ENCODE data around the gene IL20RA.
"Not testable (repeated sequence)": the region's sequence is repeated elsewhere in the genome, so short reads cannot be mapped to it uniquely, and the experiment has no call there.

IL20RA gene

GRCh38 chr6:137008204-137008603 is 36.6 kb downstream of the IL20RA start:
- no peak for DNase-seq (ENCODE audit: low read depth in 2 of 2)

DNA sequence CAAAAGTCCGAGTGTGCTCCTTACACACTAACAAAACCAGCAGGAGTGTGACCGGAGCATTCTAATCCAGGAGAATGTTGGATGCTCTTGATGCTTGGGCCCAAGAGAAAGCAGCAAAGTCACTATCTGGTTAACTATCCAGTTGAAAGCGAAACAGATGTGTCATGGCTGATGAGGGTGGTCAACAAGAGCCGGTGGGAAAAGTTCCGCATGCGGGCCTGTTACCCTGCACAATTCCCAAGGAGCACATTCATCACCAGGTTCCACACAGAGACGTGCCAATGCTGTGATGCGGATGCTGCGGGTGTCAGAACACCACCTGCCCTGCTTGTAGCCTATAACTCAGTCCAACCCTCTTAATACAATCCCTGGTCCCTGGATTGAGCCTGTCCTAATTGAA is 38.7 kb downstream of the IL20RA start:
- no peak for DNase-seq (ENCODE audit: low read depth in 2 of 2)

DNA sequence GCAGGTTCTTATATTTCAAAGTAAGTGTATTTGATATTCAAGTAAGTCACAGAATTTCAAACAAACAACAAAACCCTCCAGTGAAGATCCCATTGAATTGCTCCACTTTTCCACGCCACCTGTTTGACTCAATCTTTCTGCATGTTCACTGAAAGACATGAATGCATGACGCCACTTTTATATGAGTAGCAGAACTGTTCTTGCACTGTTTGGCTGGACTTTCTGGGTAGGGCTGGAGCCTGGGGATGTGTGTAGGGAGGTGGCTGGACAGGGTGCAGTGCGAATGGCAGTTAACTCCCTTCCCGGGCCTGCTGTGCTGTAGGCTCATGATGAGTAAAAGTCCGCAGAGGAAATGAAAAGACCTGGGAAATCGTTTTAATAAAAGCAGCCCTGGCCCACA is 39.7 kb downstream of the IL20RA start:
- no peak for DNase-seq (ENCODE audit: low read depth in 2 of 2)

GRCh38 chr6:137002505-137002904 is 42.3 kb downstream of the IL20RA start:
- DNase-seq (ENCODE audit: low read depth in 2 of 2), result no peak

DNA sequence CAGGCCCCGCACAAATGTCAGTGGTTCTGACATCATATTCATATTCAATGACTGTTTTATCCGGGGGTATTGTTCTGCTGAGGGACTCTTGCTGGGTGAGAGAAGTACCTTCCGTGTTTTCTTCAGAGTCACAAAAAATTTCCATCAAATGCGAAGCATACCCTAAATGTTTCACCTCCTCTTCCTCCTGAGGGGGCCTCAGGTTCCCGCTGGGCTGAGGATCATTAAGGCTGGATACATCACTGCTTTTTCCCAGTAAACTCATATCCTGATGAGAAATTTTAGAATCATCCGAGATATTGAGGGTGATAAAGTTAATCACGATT is 42.8 kb downstream of the IL20RA start:
- DNase-seq (ENCODE audit: low read depth in 2 of 2), result no peak

GRCh38 chr6:137001299-137001976 is 43.3 kb downstream of the IL20RA start:
- no peak for DNase-seq (ENCODE audit: low read depth in 2 of 2)

DNA sequence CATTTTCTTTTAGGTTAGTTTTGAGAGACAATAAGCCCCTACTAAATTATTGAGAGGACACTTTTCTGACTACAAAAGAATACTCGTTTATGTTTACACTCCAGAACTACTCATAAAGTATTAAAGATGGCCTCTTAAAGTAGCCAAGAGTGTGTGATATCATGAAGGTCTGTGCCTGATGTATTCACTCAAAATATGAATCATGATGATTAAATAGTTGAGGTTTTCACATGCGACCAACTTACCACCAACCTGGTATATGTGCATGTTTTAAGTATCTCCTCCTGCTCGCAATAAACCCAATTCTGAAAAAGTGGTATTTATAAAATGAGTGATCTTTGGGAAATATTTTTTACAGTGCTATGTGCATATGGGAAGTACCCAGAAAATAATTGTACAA is 43.9 kb downstream of the IL20RA start:
- no peak for DNase-seq (ENCODE audit: low read depth in 2 of 2)

GRCh38 chr6:136995521-136995920 is 49.2 kb downstream of the IL20RA start:
- DNase-seq (ENCODE audit: low read depth in 2 of 2), result no peak

- no peak for DNase-seq (ENCODE audit: low read depth in 2 of 2)
Observed at GRCh38 chr6:136994782-136995181, 50.0 kb downstream of the IL20RA start.

DNA sequence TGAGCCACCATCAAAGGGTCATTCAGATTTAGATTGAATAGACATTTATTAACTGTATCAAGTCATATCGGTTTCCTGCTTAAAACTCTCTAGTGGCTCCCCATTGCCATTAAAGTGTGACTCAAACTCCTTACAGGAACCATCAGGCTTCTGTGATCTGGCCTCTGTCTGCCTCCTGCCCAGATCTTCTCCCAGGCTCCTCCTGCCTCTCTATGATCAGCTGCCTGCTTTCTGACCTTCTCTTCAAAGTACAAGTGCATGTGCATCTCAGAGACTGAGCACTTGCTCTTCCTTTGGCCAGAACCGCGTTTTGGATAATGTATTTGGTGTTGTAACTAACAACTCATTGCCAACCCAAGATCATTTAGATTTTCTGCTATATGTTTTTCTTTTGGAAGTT is 52.7 kb downstream of the IL20RA start:
- DNase-seq (ENCODE audit: low read depth in 2 of 2), result no peak

DNA sequence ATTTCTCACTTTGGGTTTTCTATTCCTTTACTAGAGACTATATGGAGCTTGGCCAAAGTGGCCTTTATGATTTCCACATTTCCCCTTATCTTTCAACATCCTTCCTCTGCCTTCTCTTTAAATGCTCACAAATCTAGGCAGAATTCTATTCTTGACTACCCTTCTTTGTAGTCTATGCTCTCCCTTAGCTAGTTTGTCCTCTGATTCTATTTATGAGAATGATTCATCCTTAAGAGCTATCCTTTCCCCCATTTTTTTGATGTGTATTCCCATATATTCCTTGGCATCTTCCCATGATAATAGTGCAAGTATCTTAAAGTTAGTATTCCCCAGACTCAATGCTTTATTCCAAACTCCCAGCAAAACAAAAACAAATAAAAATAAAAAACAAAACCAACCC is 53.1 kb downstream of the IL20RA start:
- DNase-seq (ENCODE audit: low read depth in 2 of 2), result no peak

GRCh38 chr6:136990754-136991153 is 54.0 kb downstream of the IL20RA start:
- DNase-seq (ENCODE audit: low read depth in 2 of 2), result no peak

DNA sequence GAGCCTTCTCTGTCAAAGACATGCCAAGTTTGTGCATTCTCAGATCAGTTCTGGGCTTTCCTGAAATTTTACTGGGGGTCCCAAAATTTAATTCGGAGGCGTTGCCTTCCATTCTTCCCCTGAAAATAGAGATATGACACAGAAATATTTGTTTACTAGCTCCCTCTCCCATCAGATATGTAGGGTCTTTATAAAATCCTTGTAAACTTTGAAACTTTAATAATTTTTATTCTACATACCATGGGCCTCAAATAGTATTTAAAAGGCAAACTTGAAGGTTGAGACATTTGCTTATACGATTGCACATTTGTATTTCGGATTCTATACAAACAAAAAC is 54.6 kb downstream of the IL20RA start:
- no peak for DNase-seq (ENCODE audit: low read depth in 2 of 2)

DNA sequence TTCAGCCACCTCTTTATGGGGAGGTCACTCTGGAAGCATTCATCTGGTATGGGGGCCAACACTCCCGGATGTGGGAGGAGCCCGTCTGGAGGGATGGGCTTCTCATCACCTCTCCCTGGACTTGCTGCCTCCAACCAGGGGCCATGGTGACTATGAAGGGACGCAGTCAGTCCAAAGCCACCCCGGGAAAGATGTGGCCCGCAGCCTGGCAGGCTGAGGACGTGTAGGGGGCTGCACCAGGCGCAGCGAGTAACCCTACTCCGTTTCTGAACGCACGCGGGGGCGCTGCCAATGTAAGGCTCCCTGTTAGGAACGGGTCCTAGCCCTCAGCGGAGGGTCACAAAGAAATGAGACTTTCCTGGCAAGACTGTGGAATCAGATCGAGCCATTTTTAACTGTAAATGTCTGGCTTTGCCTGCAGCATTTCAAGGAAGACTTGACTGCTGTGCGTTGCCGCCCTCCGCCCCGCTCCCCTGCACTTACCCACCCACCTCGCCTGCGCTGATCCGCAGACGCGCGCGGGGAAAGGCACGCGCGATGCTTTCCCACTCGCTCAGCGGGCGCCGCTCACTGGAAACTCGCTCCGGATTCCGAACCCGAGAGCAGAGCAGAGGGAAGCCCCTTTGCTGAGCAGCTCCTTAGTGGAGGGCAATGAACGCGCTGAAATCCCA is 55.1 kb downstream of the IL20RA start:
- DNase-seq (ENCODE audit: low read depth in 2 of 2), result no peak

DNA sequence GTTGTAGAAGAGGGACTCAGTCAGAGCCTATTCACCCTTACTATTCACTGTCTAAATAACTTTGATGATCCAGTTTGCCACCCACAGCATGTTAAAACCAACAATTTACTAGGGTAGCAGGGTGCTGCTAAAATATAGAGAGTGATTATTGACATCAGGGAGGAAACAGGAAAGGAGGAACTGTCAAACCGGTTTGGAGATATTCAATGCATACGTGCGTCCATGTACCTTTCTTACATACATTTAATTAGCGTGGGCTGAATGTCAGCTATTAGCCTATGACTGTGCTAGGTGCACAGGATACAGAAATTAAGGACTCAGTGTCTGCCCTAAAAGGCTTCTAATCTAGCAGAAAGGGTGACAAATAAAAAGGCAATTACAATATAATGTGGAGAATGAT is 57.2 kb downstream of the IL20RA start:
- no peak for DNase-seq (ENCODE audit: low read depth in 2 of 2)

- DNase-seq (ENCODE audit: low read depth in 2 of 2), result no peak
Observed at GRCh38 chr6:136985502-136985901, 59.3 kb downstream of the IL20RA start.

- DNase-seq (ENCODE audit: low read depth in 2 of 2), result no peak
Observed at GRCh38 chr6:136984578-136984977, 60.2 kb downstream of the IL20RA start.

DNA sequence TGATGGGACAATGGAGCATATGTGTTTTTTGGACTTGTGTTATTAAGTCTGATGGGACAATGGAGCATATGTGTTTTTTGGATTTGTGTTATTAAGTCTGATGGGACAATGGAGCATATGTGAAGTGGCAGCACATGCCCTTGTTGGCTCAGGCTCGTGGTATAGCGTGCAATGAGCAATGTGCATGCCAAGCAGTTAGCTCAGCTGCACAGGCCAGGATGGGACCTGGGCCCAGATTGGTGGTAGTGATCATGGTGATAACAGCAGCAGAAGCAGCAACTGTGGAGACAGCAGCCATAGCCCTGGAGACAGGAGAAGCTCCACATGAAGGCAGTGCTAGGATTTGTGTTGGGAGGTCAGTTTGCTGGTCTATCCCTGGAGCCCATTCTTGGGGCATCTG is 61.1 kb downstream of the IL20RA start:
- DNase-seq (ENCODE audit: low read depth in 2 of 2), result no peak

DNA sequence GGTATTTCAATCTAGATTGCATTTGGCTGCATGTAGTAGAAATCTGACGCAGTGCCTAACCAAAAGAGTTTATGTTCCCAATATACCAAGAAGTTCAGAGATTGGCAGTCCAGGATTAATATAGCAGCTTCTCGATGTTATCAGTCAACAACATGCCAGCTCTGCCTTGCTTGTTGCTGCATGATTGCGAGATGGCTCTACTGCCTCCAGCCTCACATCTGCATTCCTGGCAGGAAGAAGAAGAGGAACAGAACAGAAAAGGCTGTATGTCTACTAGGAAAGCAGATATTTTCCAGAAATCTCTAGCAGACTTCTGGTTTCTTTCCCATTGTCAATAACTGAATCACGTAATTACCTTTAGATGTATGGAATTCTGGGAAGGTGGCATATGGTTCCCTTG is 61.8 kb downstream of the IL20RA start:
- DNase-seq (ENCODE audit: low read depth in 2 of 2), result no peak

DNA sequence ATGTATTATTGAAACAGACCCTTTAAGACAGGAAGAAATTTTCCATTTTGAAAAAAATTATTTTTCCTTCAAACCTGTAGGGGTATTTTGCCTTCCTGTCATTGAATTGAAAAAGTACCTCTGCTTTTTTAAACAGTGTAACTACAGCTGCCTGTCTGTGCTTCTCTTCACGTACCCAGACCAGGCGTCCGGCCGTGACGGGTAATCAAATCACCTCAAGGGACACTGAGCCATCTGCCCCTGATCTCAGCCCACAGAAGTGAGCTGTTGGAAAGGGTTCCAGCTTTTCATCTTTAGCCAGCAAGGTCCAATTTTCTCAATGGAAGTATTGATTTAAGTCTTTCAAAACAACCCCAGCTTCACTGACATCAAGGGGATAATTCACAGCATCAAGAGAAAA is 64.7 kb downstream of the IL20RA start:
- no peak for DNase-seq (ENCODE audit: low read depth in 2 of 2)

DNA sequence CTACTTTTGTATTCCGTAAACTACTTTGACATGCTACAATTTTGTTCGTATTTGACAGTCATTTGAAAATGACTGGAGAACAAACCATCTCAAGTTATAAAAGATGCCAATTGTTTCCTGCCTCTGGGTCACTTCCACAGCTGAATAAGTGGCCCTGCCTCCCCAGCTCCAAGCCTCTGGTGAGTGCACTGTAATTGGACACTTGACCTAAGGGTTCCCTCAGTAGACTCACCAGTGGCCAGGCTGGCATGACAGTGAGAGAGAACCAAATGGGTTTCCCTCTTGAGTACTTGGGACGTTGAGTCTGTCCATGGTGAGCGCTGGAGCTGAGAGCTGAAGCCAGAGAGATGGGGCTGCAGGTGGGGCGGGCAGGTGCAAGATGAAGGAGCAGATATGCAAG is 65.6 kb downstream of the IL20RA start:
- DNase-seq (ENCODE audit: low read depth in 2 of 2), result no peak

- no peak for DNase-seq (ENCODE audit: low read depth in 2 of 2)
Observed at GRCh38 chr6:136977075-136977474, 67.7 kb downstream of the IL20RA start.

DNA sequence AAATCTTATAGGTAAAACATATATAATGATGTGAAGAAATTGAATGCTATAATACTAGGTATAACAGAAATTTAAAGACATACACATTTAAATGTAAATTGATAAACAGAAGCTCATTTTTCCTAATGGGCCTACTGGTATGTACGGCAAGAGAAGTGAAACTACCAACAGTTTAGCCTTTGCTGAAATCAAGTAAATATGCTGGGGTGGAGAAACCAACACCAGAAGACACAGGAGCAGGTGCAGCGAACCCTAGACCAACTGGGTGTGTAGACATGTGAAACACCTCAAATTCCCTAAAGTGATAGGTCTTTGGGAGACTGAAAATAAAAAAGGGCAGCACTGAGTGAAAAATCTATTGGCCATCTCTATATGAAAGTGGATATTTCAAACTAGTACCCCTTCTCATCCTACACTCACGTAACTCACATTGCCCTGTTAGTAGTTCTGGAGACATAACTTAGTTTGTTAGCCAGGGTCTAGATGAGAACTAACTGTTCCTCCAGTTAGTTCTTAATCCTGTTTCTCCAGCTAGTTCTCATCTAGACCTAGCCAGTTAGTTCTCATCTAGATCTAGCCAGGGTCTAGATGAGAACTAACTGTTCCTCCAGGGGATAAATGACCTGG is 69.6 kb downstream of the IL20RA start:
- DNase-seq (ENCODE audit: low read depth in 2 of 2), result no peak

DNA sequence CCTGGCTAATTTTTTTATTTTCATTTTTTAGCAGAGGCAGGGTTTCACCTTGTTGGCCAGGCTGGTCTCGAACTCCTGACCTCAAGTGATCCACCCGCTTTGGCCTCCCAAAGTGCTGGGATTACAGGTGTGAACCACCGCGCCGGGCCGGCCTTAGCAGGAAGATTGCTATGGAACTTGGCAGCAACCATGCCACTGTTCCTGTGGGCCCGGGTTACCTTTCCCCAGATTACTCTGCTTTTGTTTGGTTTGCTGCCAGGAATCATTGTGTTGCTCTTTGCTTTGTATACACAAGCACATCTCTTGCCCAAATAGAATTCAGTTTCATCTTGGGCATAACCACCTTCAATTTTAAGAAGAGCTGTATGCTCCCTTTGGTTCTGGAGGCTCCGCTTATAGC is 71.0 kb downstream of the IL20RA start:
- not testable (repeated sequence) for DNase-seq (ENCODE audit: low read depth in 2 of 2)
